ENCODE measurements around the gene ACOX3. TPM values are rescaled to one million over a fixed set of nuclear protein-coding genes. Genes with fewer than 3 reads are reported as not detected.
A peak's percentile ranks its signal among the peaks of the same experiment; 100 is the strongest.

ACOX3 gene
- total and polyA plus RNA-seq, 2 of the 8 experiments (the other 6 are each of a cell fraction or from before 2014, with no cell fraction given) = 2.5 to 9.9 TPM

DNA sequence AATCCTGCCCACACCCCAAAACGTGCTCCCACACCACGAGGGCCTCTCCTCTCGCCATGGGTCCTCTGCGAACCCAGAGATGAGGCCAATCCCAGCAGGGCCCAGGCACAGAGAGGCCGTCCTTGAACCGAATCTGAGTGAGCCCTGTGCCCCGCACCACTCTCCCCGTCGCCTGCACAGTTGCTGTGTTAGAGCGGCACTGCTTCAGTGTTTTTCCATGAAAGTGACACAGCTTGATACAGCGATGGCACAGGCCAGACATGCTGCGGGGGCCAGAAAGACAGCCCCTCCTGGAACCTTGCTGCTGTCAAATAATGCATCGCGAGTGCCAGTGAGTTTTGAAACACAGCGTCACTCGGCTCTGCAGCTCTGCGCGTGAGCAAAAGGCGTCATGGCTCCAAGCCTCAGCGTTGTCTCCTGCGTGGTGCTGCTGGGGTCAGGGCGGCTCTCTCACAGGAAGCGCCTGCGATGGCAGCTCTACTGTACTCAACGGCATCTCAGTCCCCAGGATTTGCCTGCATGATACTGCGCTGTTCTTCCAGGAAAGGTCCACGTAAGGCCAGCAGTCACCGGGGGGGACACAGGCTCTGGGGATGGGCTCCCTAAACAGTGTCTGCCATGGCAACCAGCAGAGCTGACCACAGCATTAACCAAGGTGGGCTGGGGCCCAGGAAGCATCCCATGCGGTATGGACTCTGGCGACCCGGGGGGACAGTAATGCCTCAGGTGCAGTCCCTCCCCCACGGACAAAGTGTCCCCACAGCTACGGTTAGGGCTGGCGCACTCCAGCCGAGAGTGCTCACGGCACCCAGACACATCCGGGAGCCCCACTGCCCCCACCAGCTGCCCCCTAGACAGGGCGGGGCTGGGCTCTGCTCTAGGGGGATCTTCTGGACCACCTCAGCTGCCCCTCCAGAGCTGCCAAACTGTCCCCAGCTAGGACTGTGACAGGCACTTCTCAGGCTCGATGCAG, 63.1 kb downstream of the ACOX3 start:
- H3K27ac ChIP-seq (ENCODE audit: low read depth, low read length) = no peak overlapping the region
- no peak overlapping the region for H3K14ac ChIP-seq (ENCODE audit: insufficient read length)
- 92% methylated on average over 39 of the region's 39 CpGs; no CpG with 5 or more reads in 1 of the 2 experiments for WGBS, 2 experiments (ENCODE audit: extremely low coverage in 1 of 2, insufficient coverage in 1 of 2, insufficient read length in 1 of 2, insufficient replicate concordance in 2 of 2, low coverage in 1 of 2, low lambda C conversion rate in 2 of 2, missing lambda C conversion rate in 1 of 2)
- H4K8ac ChIP-seq (ENCODE audit: extremely low read depth, insufficient read depth, low read length) = peak overlapping the region; percentile 19; the same call in 1 of the 2 replicates
- no peak overlapping the region for H2AFZ ChIP-seq (ENCODE audit: low read length)
- peaks cover 0 to 8% (median 2%) of the 10 kb centered on the region in 4 experiments; a peak in 3 of 7 replicates for H3K4me1 ChIP-seq (replicated peaks in 1 of 4; ENCODE audit: control insufficient read depth in 3 of 4, insufficient read depth in 4 of 4, low read length in 3 of 4)
- no peaks in the 10 kb centered on the region for H3K27me3 ChIP-seq (replicated peaks in 1 of 4; ENCODE audit: control insufficient read depth in 3 of 4, extremely low read depth in 1 of 4, insufficient read depth in 3 of 4, low read length in 3 of 4)
- no peaks in the 10 kb centered on the region for H3K36me3 ChIP-seq (ENCODE audit: control insufficient read depth in 2 of 4, insufficient read depth in 4 of 4, low read length in 3 of 4)
- DNase-seq (ENCODE audit: low read depth in 1 of 2, low spot score in 2 of 2) (no peak), FAIRE-seq (no peak)
- no peak overlapping the region; the same call in 1 of the 2 replicates for H3K18ac ChIP-seq (ENCODE audit: extremely low read depth, low read length)
- H3K23me2 ChIP-seq (ENCODE audit: low read depth, low read length) = no peaks in the 10 kb centered on the region
- no peaks in the 10 kb centered on the region; the same call in 1 of the 2 replicates for H3K79me1 ChIP-seq (ENCODE audit: low read depth, low read length)
- no peak overlapping the region for H2BK20ac ChIP-seq (ENCODE audit: low read length)
- H3K56ac ChIP-seq (replicated peaks; ENCODE audit: insufficient read length, low read depth, low read length) = no peak overlapping the region
- ChIA-PET POLR2A (ENCODE audit: partially characterized antibody) (interaction anchor here (0.9 kb wide), 1 partner anchor 20 kb away, joined by 3 read pairs; no protein-coding TSS in a partner anchor), CTCF (ENCODE audit: partially characterized antibody) (interaction anchor here (1.0 to 5.2 kb wide), 7 partner anchors 12 to 201 kb away, joined by 3 to 30 read pairs (median 4); no protein-coding TSS in a partner anchor)
- no peak overlapping the region for H4K5ac ChIP-seq (ENCODE audit: insufficient read length, low read depth, low read length)
- no peaks in the 10 kb centered on the region for H3K79me2 ChIP-seq (ENCODE audit: control insufficient read depth in 1 of 2, insufficient read depth in 2 of 2, low read length in 2 of 2)
- no peak overlapping the region for H3K4me2 ChIP-seq (ENCODE audit: insufficient read depth in 1 of 2, low read depth in 2 of 2, low read length in 2 of 2)
- H4K20me1 ChIP-seq (replicated peaks in 1 of 2; ENCODE audit: control insufficient read depth in 1 of 2, insufficient read depth in 2 of 2, low read length in 2 of 2) = peaks cover 0 to 6% of the 10 kb centered on the region in 2 experiments
- H2BK12ac ChIP-seq (ENCODE audit: low read depth, low read length) = 0 out of 2 replicates have a peak overlapping the region, but pooled peaks have one; percentile 39
- H3K4me3 ChIP-seq (ENCODE audit: extremely low read depth in 1 of 4, insufficient read depth in 2 of 4, low read depth in 3 of 4, low read length in 4 of 4) = no peak overlapping the region
- no peak overlapping the region for H3K4ac ChIP-seq (replicated peaks; ENCODE audit: insufficient read length, low read depth, low read length)
- no peak overlapping the region for H2BK5ac ChIP-seq (ENCODE audit: low read depth, low read length)
- no peak overlapping the region for H3K23ac ChIP-seq (ENCODE audit: insufficient read length)
- H4K91ac ChIP-seq (replicated peaks; ENCODE audit: insufficient read length, low read length) = peak overlapping the region; percentile 52
- no peak overlapping the region for H2BK120ac ChIP-seq (replicated peaks; ENCODE audit: low read depth, low read length)
- H2BK15ac ChIP-seq (ENCODE audit: low read length) = peak overlapping the region; percentile 46; the same call in 1 of the 2 replicates
- no peak overlapping the region for H3K9ac ChIP-seq (replicated peaks in 1 of 4; ENCODE audit: extremely low read depth in 1 of 4, low read depth in 3 of 4, low read length in 3 of 4)
- H3K9me3 ChIP-seq (ENCODE audit: insufficient read depth in 2 of 2, low read depth in 1 of 2, low read length in 1 of 2) = no peaks in the 10 kb centered on the region
- H2AK5ac ChIP-seq (ENCODE audit: low read depth, low read length) = no peak overlapping the region
- TF ChIP-seq BRCA1 (IDR thresholded peaks at IDR 0.05; ENCODE audit: low read depth, low read length) (no peak), TAF7 (optimal IDR thresholded peaks at IDR 0.05; ENCODE audit: borderline replicate concordance, low read depth, low read length) (no peak), EGR1 (IDR thresholded peaks at IDR 0.05; ENCODE audit: borderline replicate concordance, low read depth, low read length) (no peak), CBX5 (IDR thresholded peaks at IDR 0.05; ENCODE audit: low read depth, low read length) (no peak), KDM1A (IDR thresholded peaks at IDR 0.05; ENCODE audit: borderline replicate concordance, low read length) (no peak), KDM4A (IDR thresholded peaks at IDR 0.05; ENCODE audit: low read depth, low read length, severe bottlenecking) (no peak), NANOG (IDR thresholded peaks at IDR 0.05; ENCODE audit: insufficient read depth, low read depth, low read length, poor library complexity, severe bottlenecking) (no peak), MAFK (IDR thresholded peaks at IDR 0.05; ENCODE audit: low read depth, low read length) (no peak), CBX8 (IDR thresholded peaks at IDR 0.05; ENCODE audit: borderline replicate concordance, low read depth, low read length) (no peak)
- TF ChIP-seq, protein P1, sequence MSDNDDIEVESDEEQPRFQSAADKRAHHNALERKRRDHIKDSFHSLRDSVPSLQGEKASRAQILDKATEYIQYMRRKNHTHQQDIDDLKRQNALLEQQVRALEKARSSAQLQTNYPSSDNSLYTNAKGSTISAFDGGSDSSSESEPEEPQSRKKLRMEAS (IDR thresholded peaks at IDR 0.05) = no peak
